H9 (cell line): ENCODE results near the gene OR13J1. TPM values are rescaled to one million over a fixed set of nuclear protein-coding genes. Genes with fewer than 3 reads are reported as not detected.

Experiments used
- DNase-seq: peaks from one replicate; pipeline ENCODE4 v3.0.0-alpha.2; 2017
- H2AFZ ChIP-seq: one replicate; pipeline ENCODE4 v1.6.1; 2013; ENCODE audit warnings: mild to moderate bottlenecking, low read length, control low read depth, moderate library complexity
- H2AK5ac ChIP-seq: 2 replicates; pipeline ENCODE4 v1.6.1; 2013; ENCODE audit warnings: low read length, control low read depth, mixed read lengths; ENCODE audit not compliant: insufficient read length
- H2BK120ac ChIP-seq: one replicate; pipeline ENCODE4 v1.6.1; 2013; ENCODE audit warnings: low read depth, mild to moderate bottlenecking, low read length, control low read depth, inconsistent platforms; ENCODE audit not compliant: poor library complexity, severe bottlenecking
- H2BK12ac ChIP-seq: 2 replicates; pipeline ENCODE4 v1.6.1; 2013; ENCODE audit warnings: low read length, control low read depth, mixed read lengths, low read depth; ENCODE audit not compliant: insufficient read length
- H2BK15ac ChIP-seq: 2 replicates; pipeline ENCODE4 v1.6.1; 2013; ENCODE audit warnings: low read depth, low read length, control low read depth
- H2BK20ac ChIP-seq: one replicate; pipeline ENCODE4 v1.6.1; 2013; ENCODE audit warnings: low read depth, mild to moderate bottlenecking, low read length, control low read depth, inconsistent platforms; ENCODE audit not compliant: poor library complexity, severe bottlenecking
- H2BK5ac ChIP-seq: 2 replicates; pipeline ENCODE4 v1.6.1; 2013; ENCODE audit warnings: low read length, control low read depth, mixed read lengths; ENCODE audit not compliant: insufficient read length
- H3K14ac ChIP-seq: 2 replicates; pipeline ENCODE4 v1.6.1; 2013; ENCODE audit warnings: low read length, control low read depth; ENCODE audit not compliant: insufficient read depth
- H3K18ac ChIP-seq: 2 replicates; pipeline ENCODE4 v1.6.1; 2013; ENCODE audit warnings: low read depth, mild to moderate bottlenecking, mixed read lengths, low read length, control low read depth; ENCODE audit not compliant: insufficient read length
- H3K23ac ChIP-seq: 2 replicates; pipeline ENCODE4 v1.6.1; 2013; ENCODE audit warnings: low read length, control low read depth, mixed read lengths, low read depth; ENCODE audit not compliant: insufficient read length
- H3K23me2 ChIP-seq: 2 replicates; pipeline ENCODE4 v1.6.1; 2013; ENCODE audit warnings: low read depth, mild to moderate bottlenecking, mixed read lengths, low read length, control low read depth; ENCODE audit not compliant: insufficient read length, poor library complexity, severe bottlenecking
- H3K27ac ChIP-seq: 2 replicates; pipeline ENCODE4 v1.5.1; 2013; ENCODE audit warnings: low read length, control low read depth, mixed read lengths, low read depth; ENCODE audit not compliant: insufficient read length
- H3K27me3 ChIP-seq: 2 replicates; pipeline ENCODE4 v1.6.1; 2013; ENCODE audit warnings: low read length, control low read depth, inconsistent platforms; ENCODE audit not compliant: insufficient read depth
- H3K4ac ChIP-seq: 2 replicates; pipeline ENCODE4 v1.6.1; 2013; ENCODE audit warnings: low read depth, mild to moderate bottlenecking, control low read depth, inconsistent platforms, low read length, moderate library complexity
- H3K4me1 ChIP-seq: 2 replicates; pipeline ENCODE4 v1.6.1; 2013; ENCODE audit warnings: low read length, control low read depth, inconsistent platforms; ENCODE audit not compliant: insufficient read depth
- H3K4me2 ChIP-seq: 2 replicates; pipeline ENCODE4 v1.6.1; 2013; ENCODE audit warnings: low read length, control low read depth, mixed read lengths; ENCODE audit not compliant: insufficient read length, insufficient read depth
- H3K56ac ChIP-seq: 2 replicates; pipeline ENCODE4 v1.6.1; 2013; ENCODE audit warnings: low read depth, mild to moderate bottlenecking, mixed read lengths, low read length, control low read depth; ENCODE audit not compliant: insufficient read length
- H3K79me1 ChIP-seq: 2 replicates; pipeline ENCODE4 v1.6.1; 2013; ENCODE audit warnings: low read depth, mild to moderate bottlenecking, moderate library complexity, low read length, control low read depth, inconsistent platforms; ENCODE audit not compliant: insufficient read depth, poor library complexity, severe bottlenecking
- H3K79me2 ChIP-seq: 2 replicates; pipeline ENCODE4 v1.6.1; 2013; ENCODE audit warnings: low read length, control low read depth, inconsistent platforms; ENCODE audit not compliant: insufficient read depth
- H3K9ac ChIP-seq: 2 replicates; pipeline ENCODE4 v1.6.1; 2013; ENCODE audit warnings: low read length, control low read depth, mixed read lengths; ENCODE audit not compliant: insufficient read length; ENCODE audit errors: extremely low read depth
- H3K9me3 ChIP-seq: one replicate; pipeline ENCODE4 v1.6.1; 2013; ENCODE audit warnings: low read depth, low read length, inconsistent platforms; ENCODE audit not compliant: control insufficient read depth
- H3T11ph ChIP-seq: one replicate; pipeline ENCODE4 v1.6.1; 2013; ENCODE audit warnings: mild to moderate bottlenecking, low read length, control low read depth, inconsistent platforms
- H4K20me1 ChIP-seq: one replicate; pipeline ENCODE4 v1.6.1; 2013; ENCODE audit not compliant: control insufficient read depth, insufficient read length, insufficient read depth
- H4K5ac ChIP-seq: 2 replicates; pipeline ENCODE4 v1.6.1; 2013; ENCODE audit warnings: low read depth, mild to moderate bottlenecking, mixed read lengths, low read length, control low read depth; ENCODE audit not compliant: insufficient read length
- H4K8ac ChIP-seq: replicated peaks from 2 replicates; pipeline ENCODE4 v1.6.1; 2013; ENCODE audit warnings: low read length, control low read depth, mixed read lengths, low read depth; ENCODE audit not compliant: insufficient read length
- H4K91ac ChIP-seq: 2 replicates; pipeline ENCODE4 v1.6.1; 2013; ENCODE audit warnings: low read depth, mild to moderate bottlenecking, moderate library complexity, mixed read lengths, low read length, control low read depth; ENCODE audit not compliant: insufficient read length
- H3K27ac Mint-ChIP-seq, 3 experiments: 2 replicates in 2 of 3; 3 replicates in 1 of 3; pipeline ENCODE4 v1.8.0; 2020 to 2021; ENCODE audit warnings: mixed read lengths in 3 of 3, mild to moderate bottlenecking in 1 of 3, moderate library complexity in 1 of 3
- H3K27me3 Mint-ChIP-seq: 2 replicates; pipeline ENCODE4 v1.8.0; 2021; ENCODE audit warnings: low read depth, mild to moderate bottlenecking, moderate library complexity, mixed read lengths
- H3K36me3 Mint-ChIP-seq, 3 experiments: 2 replicates in 2 of 3; 3 replicates in 1 of 3; pipeline ENCODE4 v1.8.0; 2020 to 2021; ENCODE audit warnings: low read depth in 3 of 3, mixed read lengths in 3 of 3; ENCODE audit not compliant: insufficient read depth in 1 of 3
- H3K4me1 Mint-ChIP-seq, 2 experiments: 2 replicates each; pipeline ENCODE4 v1.8.0; 2020; ENCODE audit warnings: mixed read lengths in 2 of 2
- H3K4me3 Mint-ChIP-seq, 2 experiments: 2 replicates in 1 of 2; 3 replicates in 1 of 2; pipeline ENCODE4 v1.8.0; 2020 to 2021; ENCODE audit warnings: mild to moderate bottlenecking in 2 of 2, mixed read lengths in 2 of 2, moderate library complexity in 1 of 2
- H3K9me3 Mint-ChIP-seq, 2 experiments: 2 replicates in 1 of 2; 3 replicates in 1 of 2; pipeline ENCODE4 v1.8.0; 2020; ENCODE audit warnings: mild to moderate bottlenecking in 2 of 2, mixed read lengths in 2 of 2, moderate library complexity in 1 of 2
- WGBS: extraction: QIAGEN DNeasy Blood & Tissue Kit; methylation state at CpG from one replicate; pipeline ENCODE4 v1.1.7; 2013; ENCODE audit warnings: missing lambda C conversion rate, low lambda C conversion rate, mixed read lengths; ENCODE audit not compliant: insufficient read length; ENCODE audit errors: extremely low coverage; 5-methylcytosine and 5-hydroxymethylcytosine counted together
- long read RNA-seq: library from polyadenylated mRNA; unstranded; transcript quantifications from one replicate; pipeline ENCODE4 v2.0.0, GENCODE V29; 2020
- total RNA-seq: library from RNA; stranded (reverse); gene quantifications from 2 replicates; pipeline ENCODE4 v1.2.1, GENCODE V29; 2021
- TF ChIP-seq, protein P1 (sequence below): fragments of 200-600 bp; sonication (generic); conservative IDR thresholded peaks from 3 replicates; pipeline ENCODE4 v1.8.0; 2021; ENCODE audit warnings: antibody characterized with exemption, mild to moderate bottlenecking

The OR13J1 gene
- not detected in 2 replicates for total RNA-seq
- long read RNA-seq: 0 reads

DNA sequence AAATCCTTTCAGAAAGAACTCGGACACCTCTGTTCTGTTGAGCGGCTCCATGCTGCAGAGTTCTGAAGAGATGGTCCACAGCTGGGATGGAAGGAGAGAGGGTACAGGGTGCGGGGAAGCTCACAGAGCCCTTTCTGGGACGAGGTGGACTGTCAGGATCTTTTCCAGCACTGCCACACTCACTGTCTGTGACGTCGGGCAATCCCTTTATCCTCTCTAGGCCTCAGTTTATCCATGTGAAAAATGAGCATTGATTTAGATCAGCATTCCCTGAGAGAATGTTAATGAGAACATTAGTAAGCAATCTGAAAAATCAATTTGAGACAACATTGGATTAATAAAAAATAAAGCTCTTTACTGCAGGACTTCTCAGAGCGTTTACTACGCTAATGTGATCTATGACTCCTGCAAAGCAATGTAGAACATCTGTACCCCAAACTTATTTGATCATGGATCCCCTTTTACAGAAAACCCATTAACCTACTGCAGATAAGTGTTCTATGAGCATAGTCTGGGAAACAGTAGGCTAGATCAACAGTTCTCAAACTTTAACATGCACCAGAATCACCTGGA is at the start of gene OR13J1:
OR13J1 (minus strand) TSS at position 51 of the 573 bp plus-strand sequence; CDS start at position 51, 0 bp downstream.
- Histone ChIP-seq H2BK120ac (no peak within 1 kb of the TSS), H3K23ac (no peak within 1 kb of the TSS), H3K27me3 (no peaks in the 10 kb centered on the region), H3K23me2 (no peaks in the 10 kb centered on the region), H4K5ac (no peak within 1 kb of the TSS), H3K56ac (no peak within 1 kb of the TSS), H2BK5ac (no peak within 1 kb of the TSS), H3K79me1 (no peaks in the 10 kb centered on the region), H3K4me2 (no peak within 1 kb of the TSS), H3K14ac (no peak within 1 kb of the TSS), H3K27ac (no peak within 1 kb of the TSS), H2BK15ac (no peak within 1 kb of the TSS), H4K8ac (no peak within 1 kb of the TSS), H2BK12ac (no peak within 1 kb of the TSS), H3K4ac (no peak within 1 kb of the TSS), H2AFZ (no peak within 1 kb of the TSS), H3K9me3 (no peaks in the 10 kb centered on the region), H4K20me1 (no peaks in the 10 kb centered on the region), H3K4me1 (peaks cover 7% of the 10 kb centered on the region; the same call in 1 of the 2 replicates), H2AK5ac (no peak within 1 kb of the TSS), H2BK20ac (no peak within 1 kb of the TSS), H3K9ac (no peak within 1 kb of the TSS), H3K79me2 (no peaks in the 10 kb centered on the region), H4K91ac (no peak within 1 kb of the TSS), H3T11ph (no peak within 1 kb of the TSS), H3K18ac (no peak within 1 kb of the TSS)
- Mint-ChIP-seq H3K27me3 (peaks cover 3% of the 10 kb centered on the region), H3K27ac (no peak within 1 kb of the TSS; a peak in 1 of 7 replicates), H3K4me3 (no peak within 1 kb of the TSS), H3K4me1 (peaks cover 16% of the 10 kb centered on the region in 2 experiments), H3K36me3 (peaks cover 0 to 3% (median 1%) of the 10 kb centered on the region in 3 experiments; a peak in 4 of 7 replicates), H3K9me3 (peaks cover under 1 to 2% of the 10 kb centered on the region in 2 experiments; a peak in 3 of 5 replicates)
- TF ChIP-seq, protein P1, sequence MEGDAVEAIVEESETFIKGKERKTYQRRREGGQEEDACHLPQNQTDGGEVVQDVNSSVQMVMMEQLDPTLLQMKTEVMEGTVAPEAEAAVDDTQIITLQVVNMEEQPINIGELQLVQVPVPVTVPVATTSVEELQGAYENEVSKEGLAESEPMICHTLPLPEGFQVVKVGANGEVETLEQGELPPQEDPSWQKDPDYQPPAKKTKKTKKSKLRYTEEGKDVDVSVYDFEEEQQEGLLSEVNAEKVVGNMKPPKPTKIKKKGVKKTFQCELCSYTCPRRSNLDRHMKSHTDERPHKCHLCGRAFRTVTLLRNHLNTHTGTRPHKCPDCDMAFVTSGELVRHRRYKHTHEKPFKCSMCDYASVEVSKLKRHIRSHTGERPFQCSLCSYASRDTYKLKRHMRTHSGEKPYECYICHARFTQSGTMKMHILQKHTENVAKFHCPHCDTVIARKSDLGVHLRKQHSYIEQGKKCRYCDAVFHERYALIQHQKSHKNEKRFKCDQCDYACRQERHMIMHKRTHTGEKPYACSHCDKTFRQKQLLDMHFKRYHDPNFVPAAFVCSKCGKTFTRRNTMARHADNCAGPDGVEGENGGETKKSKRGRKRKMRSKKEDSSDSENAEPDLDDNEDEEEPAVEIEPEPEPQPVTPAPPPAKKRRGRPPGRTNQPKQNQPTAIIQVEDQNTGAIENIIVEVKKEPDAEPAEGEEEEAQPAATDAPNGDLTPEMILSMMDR: no peak
- WGBS: no CpG with 5 or more reads among the region's 8 CpGs
- DNase-seq: no peak
